Activated CD8-positive, alpha-beta T cell treated with anti-CD3 and anti-CD28 coated beads for 36 hours (primary cell): Measurements from ENCODE around the gene RAX2. TPM values are rescaled to one million over a fixed set of nuclear protein-coding genes. Genes with fewer than 3 reads are reported as not detected.

Experiments
- ATAC-seq: fragments of 200-7000 bp; cut with Tn5 transposase; one replicate; pipeline ENCODE4 v1.10.0; 2021; ENCODE audit warnings: mild to moderate bottlenecking, moderate library complexity
- CTCF ChIA-PET: fragments of 350-600 bp; sonication (Branson Sonifier 250); formaldehyde crosslinking; loops from one replicate; lab custom pipeline; 2021; ENCODE audit warnings: antibody characterized with exemption; lab: Charles Lee
- POLR2A ChIA-PET: fragments of 350-600 bp; sonication (Branson Sonifier 250); formaldehyde crosslinking; loops from one replicate; lab custom pipeline; 2021; ENCODE audit warnings: antibody characterized with exemption; lab: Charles Lee
- DNase-seq: peaks from one replicate; pipeline ENCODE4 v3.0.0-alpha.2; 2020
- H3K27ac Mint-ChIP-seq: one replicate; pipeline ENCODE4 v1.8.0; 2021; ENCODE audit warnings: mild to moderate bottlenecking, mixed read lengths
- H3K27me3 Mint-ChIP-seq: one replicate; pipeline ENCODE4 v1.8.0; 2021; ENCODE audit warnings: mixed read lengths
- H3K36me3 Mint-ChIP-seq: one replicate; pipeline ENCODE4 v1.8.0; 2021; ENCODE audit warnings: low read depth, mixed read lengths
- H3K4me1 Mint-ChIP-seq: one replicate; pipeline ENCODE4 v1.8.0; 2021; ENCODE audit warnings: low read depth, mixed read lengths
- H3K4me3 Mint-ChIP-seq: one replicate; pipeline ENCODE4 v1.8.0; 2021; ENCODE audit warnings: mild to moderate bottlenecking, moderate library complexity, mixed read lengths
- H3K9me3 Mint-ChIP-seq: one replicate; pipeline ENCODE4 v1.8.0; 2021; ENCODE audit warnings: mixed read lengths
- CTCF ChIP-seq: fragments of 200-600 bp; IDR thresholded peaks from one replicate; pipeline ENCODE4 v1.8.0; 2022; ENCODE audit warnings: antibody characterized with exemption, mild to moderate bottlenecking
- intact Hi-C: fragments of 100-400 bp; cut with micrococcal nuclease; formaldehyde crosslinking; loops from one replicate; pipeline ENCODE4 v1.10.0; 2022
- total RNA-seq, 2 experiments: library from RNA; stranded (reverse); gene quantifications; one replicate each; pipeline ENCODE4 v1.2.3, GENCODE V29; 2021

The RAX2 gene
- total RNA-seq, 2 experiments from 2014 or later = not detected

- CTCF ChIA-PET = no interaction called here
Measured at GRCh38 chr19:3746371-3747056, 25.5 kb downstream of the RAX2 start.

DNA sequence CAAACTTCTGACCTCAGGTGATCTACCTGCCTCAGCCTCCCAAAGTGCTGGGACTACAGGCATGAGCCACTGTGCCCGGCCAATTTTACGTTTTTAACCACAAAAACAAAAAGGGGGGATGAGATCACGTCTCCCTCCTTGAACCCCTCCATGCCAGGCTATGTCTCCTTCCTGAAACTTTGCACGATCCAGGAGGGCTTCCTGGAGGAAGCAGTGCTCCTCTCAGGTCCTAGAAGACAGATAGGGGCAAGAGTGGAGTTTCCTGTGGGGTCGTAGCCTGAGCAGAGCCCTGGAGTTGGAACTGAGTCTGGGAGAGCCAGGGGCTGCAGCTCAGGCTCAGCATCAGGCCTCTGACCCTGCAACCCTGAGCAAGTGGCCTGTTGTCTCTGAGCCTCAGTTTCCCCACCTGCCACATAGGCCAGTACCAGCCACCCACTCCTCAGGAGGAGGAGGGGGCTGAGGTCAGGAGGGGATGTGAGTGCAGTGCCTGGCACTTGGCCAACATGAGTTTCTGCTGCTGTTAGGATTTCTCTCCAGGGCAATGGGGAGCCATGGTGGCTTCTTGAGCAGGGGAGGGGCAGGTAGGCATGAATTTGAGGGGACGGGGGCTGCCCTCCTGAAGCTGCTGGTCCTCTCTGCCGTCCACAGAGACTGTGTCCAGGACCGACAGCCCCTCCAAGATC is 26.5 kb downstream of the RAX2 start:
- H3K9me3 Mint-ChIP-seq = peaks cover 2% of the 10 kb centered on the region
- ChIA-PET POLR2A (no interaction called here), CTCF (no interaction called here)
- intact Hi-C loops = no loop called here
- no peaks in the 10 kb centered on the region for H3K4me1 Mint-ChIP-seq
- ATAC-seq (no peak), DNase-seq (no peak)
- no peak overlapping the region for H3K27ac Mint-ChIP-seq
- no peak overlapping the region for H3K4me3 Mint-ChIP-seq
- TF ChIP-seq CTCF = no peak
- peaks cover 12% of the 10 kb centered on the region for H3K36me3 Mint-ChIP-seq
- no peaks in the 10 kb centered on the region for H3K27me3 Mint-ChIP-seq

More at GRCh38 chr19:3746371-3747056, 25.5 kb downstream of the RAX2 start:
- Mint-ChIP-seq H3K9me3 (peaks cover 2% of the 10 kb centered on the region), H3K36me3 (peaks cover 17% of the 10 kb centered on the region), H3K4me1 (no peaks in the 10 kb centered on the region), H3K4me3 (no peak overlapping the region), H3K27ac (no peak overlapping the region), H3K27me3 (no peaks in the 10 kb centered on the region)
- POLR2A ChIA-PET = interaction anchor here (0.6 kb wide), 1 partner anchor 1873 kb away, joined by 3 read pairs; no protein-coding TSS in a partner anchor
- ATAC-seq = no peak
- DNase-seq = no peak
- TF ChIP-seq CTCF = no peak
- intact Hi-C loops = no loop called here

DNA sequence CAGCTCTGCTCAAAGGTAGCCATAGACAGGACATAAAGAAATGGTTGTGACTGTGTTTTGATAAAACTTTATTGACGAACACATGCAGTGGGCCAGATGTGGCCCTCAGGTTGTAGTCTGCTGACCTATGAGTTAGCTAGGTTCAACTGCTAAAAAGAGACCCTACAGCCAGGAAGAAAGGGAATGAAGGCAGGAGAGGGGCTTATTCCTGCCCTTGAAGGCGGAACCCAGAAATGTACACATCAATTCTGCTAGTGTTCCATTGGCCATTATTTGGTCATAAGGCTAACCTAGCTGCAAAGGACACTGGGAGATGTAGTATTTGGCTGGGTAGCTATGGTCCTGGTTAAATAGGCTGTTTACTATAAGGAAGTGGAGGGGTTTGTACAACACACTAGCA is 28.5 kb downstream of the RAX2 start:
- Mint-ChIP-seq H3K9me3 (no peaks in the 10 kb centered on the region), H3K36me3 (no peaks in the 10 kb centered on the region), H3K27ac (no peak overlapping the region), H3K4me1 (peaks cover 3% of the 10 kb centered on the region), H3K27me3 (no peaks in the 10 kb centered on the region), H3K4me3 (no peak overlapping the region)
- ChIA-PET POLR2A (no interaction called here), CTCF (no interaction called here)
- no peak for TF ChIP-seq CTCF
- intact Hi-C loops = no loop called here
- DNase-seq (no peak), ATAC-seq (no peak)

DNA sequence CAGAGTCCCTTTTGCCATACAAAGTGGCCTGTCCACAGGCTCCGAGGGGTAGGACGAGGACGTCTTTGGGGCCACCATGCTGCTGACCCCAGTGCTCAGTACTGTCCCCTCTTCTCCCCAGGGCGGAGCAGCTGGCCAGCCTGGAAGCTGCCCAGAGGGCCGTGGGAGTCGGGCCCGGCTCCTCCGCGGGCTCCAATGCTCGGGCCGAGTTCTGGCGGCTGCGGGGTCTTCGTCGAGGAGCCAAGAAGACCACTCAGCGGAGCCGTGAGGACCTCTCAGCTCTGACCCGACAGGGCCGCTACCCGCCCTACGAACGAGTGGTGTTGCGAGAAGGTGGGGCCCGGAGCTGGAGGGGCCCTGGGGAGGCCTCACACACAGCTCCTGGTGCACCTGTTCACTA is 31.6 kb downstream of the RAX2 start:
- no peak overlapping the region for H3K27ac Mint-ChIP-seq
- H3K4me3 Mint-ChIP-seq = no peak overlapping the region
- no peak for ATAC-seq
- no peaks in the 10 kb centered on the region for H3K36me3 Mint-ChIP-seq
- no peaks in the 10 kb centered on the region for H3K9me3 Mint-ChIP-seq
- TF ChIP-seq CTCF = no peak
- CTCF ChIA-PET = interaction anchor here (1.0 to 1.9 kb wide), 3 partner anchors 11 to 82 kb away, joined by 3 to 4 read pairs (median 3); no protein-coding TSS in a partner anchor
- no peak for DNase-seq
- POLR2A ChIA-PET = no interaction called here
- H3K27me3 Mint-ChIP-seq = no peaks in the 10 kb centered on the region
- H3K4me1 Mint-ChIP-seq = peaks cover 3% of the 10 kb centered on the region
- intact Hi-C loops = no loop called here
